Sigmoid colon (tissue), 7 donors: Measurements from ENCODE around the gene ZNF280C. TPM values are rescaled to one million over a fixed set of nuclear protein-coding genes. Genes with fewer than 3 reads are reported as not detected.
"Not testable (repeated sequence)": the region's sequence is repeated elsewhere in the genome, so short reads cannot be mapped to it uniquely, and the experiment has no call there.

ENCODE experiments used
- DNase-seq: peaks from one replicate; pipeline ENCODE4 v3.0.0-alpha.2; 2019
- H3K27ac ChIP-seq, 4 donors: fragments of 200-600 bp; sonication (generic); one replicate each; pipeline ENCODE4 v1.5.1; 2016 to 2019; ENCODE audit warnings: mild to moderate bottlenecking in 1 of 4
- H3K27me3 ChIP-seq, 3 donors: fragments of 200-600 bp; sonication (generic); one replicate each; pipeline ENCODE4 v1.5.1; 2019; ENCODE audit warnings: mild to moderate bottlenecking in 1 of 3
- H3K36me3 ChIP-seq, 4 donors: fragments of 200-600 bp; sonication (generic); one replicate each; pipeline ENCODE4 v1.5.1; 2016 to 2019
- H3K4me1 ChIP-seq, 4 donors: fragments of 200-600 bp; sonication (generic); one replicate each; pipeline ENCODE4 v1.5.1; 2017 to 2019
- H3K4me3 ChIP-seq, 4 donors: fragments of 200-600 bp; sonication (generic); one replicate each; pipeline ENCODE4 v1.5.1; 2017 to 2019; ENCODE audit warnings: mild to moderate bottlenecking in 2 of 4, moderate library complexity in 1 of 4
- H3K9me3 ChIP-seq, 4 donors: fragments of 200-600 bp in 3 of 4; sonication (generic) in 3 of 4; one replicate each; pipeline versions ENCODE4 v1.5.1 to v1.6.1; 2013 to 2019
- EP300 ChIP-seq, 4 donors: sonication (generic); formaldehyde crosslinking; IDR thresholded peaks; one replicate each; pipeline ENCODE4 v1.6.1; 2017; ENCODE audit warnings: antibody characterized with exemption in 4 of 4
- POLR2A ChIP-seq, 2 donors: fragments of 450-650 bp; IDR thresholded peaks; one replicate each; pipeline ENCODE4 v1.6.1; 2016; ENCODE audit warnings: antibody characterized with exemption in 2 of 2, mild to moderate bottlenecking in 2 of 2, moderate library complexity in 2 of 2
- POLR2AphosphoS5 ChIP-seq, 4 donors: sonication (generic); formaldehyde crosslinking; IDR thresholded peaks; one replicate each; pipeline ENCODE4 v1.6.1; 2017; ENCODE audit warnings: antibody characterized with exemption in 4 of 4
- WGBS, 2 donors: extraction: QIAGEN DNeasy Blood & Tissue Kit; methylation state at CpG; one replicate each; pipeline ENCODE4 v1.1.7; 2013; 5-methylcytosine and 5-hydroxymethylcytosine counted together
- intact Hi-C: fragments of 100-400 bp; cut with DNase I; formaldehyde crosslinking; loops from one replicate; pipeline ENCODE4 v1.15.1; 2023
- polyA plus RNA-seq, 3 donors: library from polyadenylated mRNA; stranded (reverse); fragments of 200-250 nt; gene quantifications; one replicate each; pipeline ENCODE4 v1.2.3, GENCODE V29; 2013
- total RNA-seq, 4 donors: library from RNA; depleted of rRNA; stranded (reverse); fragments of >200 nt; gene quantifications; one replicate each; pipeline ENCODE4 v1.1.0, GENCODE V29; 2016
- TF ChIP-seq, protein P1 (sequence below), 4 experiments: fragments of 450-650 bp in 3 of 4; fragments of 200-600 bp in 1 of 4; IDR thresholded peaks; one replicate each; pipeline ENCODE4 v1.5.1; 2016 to 2019; ENCODE audit warnings: antibody characterized with exemption in 4 of 4, mild to moderate bottlenecking in 3 of 4, moderate library complexity in 2 of 4
- donor health status: healthy with polysubstance abuse.
- donor health status: Bipolar disorder and iron deficiency.
- donor health status: healthy.

The ZNF280C gene
- total and polyA plus RNA-seq, 7 donors = under 0.01 to 6.4 (median 5.3) TPM

DNA sequence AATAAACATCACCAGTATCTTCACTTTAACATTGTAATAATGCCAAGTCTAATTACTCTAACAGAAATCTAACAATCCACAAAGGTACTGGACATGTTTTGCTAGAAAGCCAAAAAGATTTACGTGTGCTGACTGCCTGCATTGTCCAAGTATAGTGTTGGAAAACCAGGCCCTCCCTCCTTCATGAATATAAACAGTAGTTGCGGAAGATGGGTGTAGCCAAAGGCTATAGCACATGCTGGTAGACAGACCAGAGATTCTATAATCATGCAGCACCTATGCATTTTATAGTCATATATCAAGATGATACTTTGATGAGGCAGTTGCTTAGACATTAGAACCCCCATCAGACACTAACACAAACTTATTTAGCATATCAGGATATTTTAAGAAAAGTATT is 22.6 kb downstream of the ZNF280C start:
- 85 to 94% methylated on average over 2 of the region's 2 CpGs for WGBS, 2 donors
- no peak overlapping the region for H3K4me3 ChIP-seq
- H3K27me3 ChIP-seq = no peaks in the 10 kb centered on the region
- intact Hi-C loops = no loop called here
- TF ChIP-seq EP300 (IDR thresholded peaks at IDR 0.05) = no peak
- no peak for TF ChIP-seq POLR2AphosphoS5 (IDR thresholded peaks at IDR 0.05)
- TF ChIP-seq, protein P1, sequence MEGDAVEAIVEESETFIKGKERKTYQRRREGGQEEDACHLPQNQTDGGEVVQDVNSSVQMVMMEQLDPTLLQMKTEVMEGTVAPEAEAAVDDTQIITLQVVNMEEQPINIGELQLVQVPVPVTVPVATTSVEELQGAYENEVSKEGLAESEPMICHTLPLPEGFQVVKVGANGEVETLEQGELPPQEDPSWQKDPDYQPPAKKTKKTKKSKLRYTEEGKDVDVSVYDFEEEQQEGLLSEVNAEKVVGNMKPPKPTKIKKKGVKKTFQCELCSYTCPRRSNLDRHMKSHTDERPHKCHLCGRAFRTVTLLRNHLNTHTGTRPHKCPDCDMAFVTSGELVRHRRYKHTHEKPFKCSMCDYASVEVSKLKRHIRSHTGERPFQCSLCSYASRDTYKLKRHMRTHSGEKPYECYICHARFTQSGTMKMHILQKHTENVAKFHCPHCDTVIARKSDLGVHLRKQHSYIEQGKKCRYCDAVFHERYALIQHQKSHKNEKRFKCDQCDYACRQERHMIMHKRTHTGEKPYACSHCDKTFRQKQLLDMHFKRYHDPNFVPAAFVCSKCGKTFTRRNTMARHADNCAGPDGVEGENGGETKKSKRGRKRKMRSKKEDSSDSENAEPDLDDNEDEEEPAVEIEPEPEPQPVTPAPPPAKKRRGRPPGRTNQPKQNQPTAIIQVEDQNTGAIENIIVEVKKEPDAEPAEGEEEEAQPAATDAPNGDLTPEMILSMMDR (IDR thresholded peaks at IDR 0.05) = no peak
- no peak for TF ChIP-seq POLR2A (IDR thresholded peaks at IDR 0.05)
- H3K36me3 ChIP-seq = peaks cover 0 to 23% (median 2%) of the 10 kb centered on the region in 4 donors
- no peaks in the 10 kb centered on the region for H3K4me1 ChIP-seq
- no peak for DNase-seq
- no peaks in the 10 kb centered on the region for H3K9me3 ChIP-seq
- no peak overlapping the region for H3K27ac ChIP-seq

DNA sequence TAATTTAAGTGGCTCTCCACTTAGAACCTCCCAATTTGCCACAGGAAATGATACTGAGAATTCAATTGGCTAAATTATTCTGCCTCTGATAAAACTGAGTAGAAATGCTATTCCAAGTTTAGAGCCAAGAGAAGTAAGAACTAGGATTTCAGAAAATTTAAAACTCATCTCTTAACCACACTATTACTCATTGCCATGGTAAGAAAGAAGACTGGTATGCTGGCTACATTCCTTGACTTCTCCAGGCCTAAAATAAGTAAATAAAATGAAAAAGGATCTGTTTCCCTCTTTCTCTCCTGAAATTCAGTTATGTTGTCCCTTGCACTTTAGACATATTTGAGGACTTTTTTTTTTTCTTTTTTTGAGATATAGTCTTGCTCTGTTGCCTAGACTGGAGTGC is 23.3 kb downstream of the ZNF280C start:
- Histone ChIP-seq H3K4me1 (no peaks in the 10 kb centered on the region), H3K27me3 (no peaks in the 10 kb centered on the region), H3K9me3 (no peaks in the 10 kb centered on the region), H3K36me3 (peaks cover 0 to 27% (median 2%) of the 10 kb centered on the region in 4 donors), H3K27ac (no peak overlapping the region), H3K4me3 (no peak overlapping the region)
- no peak for DNase-seq
- TF ChIP-seq POLR2A (IDR thresholded peaks at IDR 0.05) = no peak
- TF ChIP-seq EP300 (IDR thresholded peaks at IDR 0.05) = no peak
- TF ChIP-seq, protein P1 (IDR thresholded peaks at IDR 0.05) = no peak
- TF ChIP-seq POLR2AphosphoS5 (IDR thresholded peaks at IDR 0.05) = no peak
- intact Hi-C loops = no loop called here

DNA sequence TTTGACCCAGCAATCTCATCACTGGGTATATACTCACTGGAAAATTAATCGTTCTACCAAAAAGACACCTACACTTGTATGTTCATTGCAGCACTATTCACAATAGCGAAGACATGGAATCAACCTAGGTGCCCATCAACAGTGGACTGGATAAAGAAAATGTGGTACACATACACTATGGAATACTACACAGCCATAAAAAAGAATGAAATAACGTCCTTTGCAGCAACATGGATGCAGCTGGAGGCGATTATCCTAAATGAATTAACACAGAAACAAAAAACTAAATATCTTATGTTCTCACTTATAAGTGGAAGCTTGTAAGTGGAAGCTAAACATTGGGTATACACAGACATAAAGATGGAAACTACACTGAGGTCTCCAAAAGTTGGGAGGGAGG is 37.5 kb downstream of the ZNF280C start:
- H3K4me3 ChIP-seq, intact Hi-C loops, H3K4me1 ChIP-seq, H3K27me3 ChIP-seq, H3K9me3 ChIP-seq, H3K27ac ChIP-seq, DNase-seq: not testable (repeated sequence)
- H3K36me3 ChIP-seq = peaks cover 0 to 37% (median 0%) of the 10 kb centered on the region in 4 donors
- WGBS, 2 donors = 97 to 98% methylated on average over 4 of the region's 4 CpGs

DNA sequence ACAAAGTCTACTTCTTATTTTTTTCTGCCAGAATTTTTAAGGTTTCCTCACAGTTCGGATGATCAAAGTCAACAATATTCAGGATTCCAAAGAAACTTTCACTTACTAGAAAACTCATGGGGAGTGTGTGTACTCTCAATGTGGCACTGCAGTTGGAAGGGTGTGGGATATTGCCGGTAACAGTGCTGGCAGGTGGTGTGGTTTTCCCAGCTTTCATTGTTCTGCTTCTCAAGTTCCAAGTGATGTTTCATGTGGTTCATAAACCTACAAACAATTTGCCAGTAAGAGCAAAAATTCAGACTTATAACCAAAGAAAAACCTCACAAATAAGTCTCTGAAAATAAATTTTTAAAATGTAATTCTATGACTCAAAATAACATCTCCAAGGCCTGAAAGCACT is 39.8 kb downstream of the ZNF280C start:
- H3K9me3 ChIP-seq = no peaks in the 10 kb centered on the region
- WGBS, 2 donors = 30 to 71% methylated on average over 2 of the region's 2 CpGs
- H3K36me3 ChIP-seq = peaks cover 0 to 21% (median 0%) of the 10 kb centered on the region in 4 donors
- H3K27me3 ChIP-seq = no peaks in the 10 kb centered on the region
- no peaks in the 10 kb centered on the region for H3K4me1 ChIP-seq
- H3K4me3 ChIP-seq = no peak overlapping the region
- intact Hi-C loops = no loop called here
- TF ChIP-seq EP300 (IDR thresholded peaks at IDR 0.05) (no peak), POLR2AphosphoS5 (IDR thresholded peaks at IDR 0.05) (no peak), POLR2A (IDR thresholded peaks at IDR 0.05) (no peak)
- TF ChIP-seq, protein P1 (IDR thresholded peaks at IDR 0.05) = no peak
- no peak for DNase-seq
- no peak overlapping the region for H3K27ac ChIP-seq

DNA sequence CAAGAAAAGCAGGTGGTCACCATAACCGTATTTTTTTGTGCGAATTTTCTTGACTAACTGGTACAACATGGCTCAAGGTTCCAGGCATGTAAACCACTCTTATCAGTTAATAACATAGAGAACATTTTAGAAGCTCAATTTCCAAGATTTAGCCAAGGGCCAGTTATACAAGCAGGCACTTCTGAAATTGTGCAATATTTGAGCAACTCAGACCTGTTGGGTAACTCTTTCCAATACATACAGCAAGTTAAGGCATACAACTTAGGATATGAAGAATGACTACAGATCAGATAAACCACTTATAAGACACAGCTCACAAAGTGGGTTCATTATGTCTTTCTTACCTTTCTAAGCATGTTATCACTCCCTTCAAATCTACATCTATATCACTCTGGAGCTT is 43.9 kb downstream of the ZNF280C start:
- Histone ChIP-seq H3K4me1 (no peaks in the 10 kb centered on the region), H3K36me3 (peaks cover 0 to 17% (median 0%) of the 10 kb centered on the region in 4 donors), H3K9me3 (no peaks in the 10 kb centered on the region), H3K27ac (no peak overlapping the region), H3K4me3 (no peak overlapping the region), H3K27me3 (no peaks in the 10 kb centered on the region)
- 89 to 99% methylated on average over 2 of the region's 2 CpGs for WGBS, 2 donors
- intact Hi-C loops = no loop called here
- no peak for DNase-seq
- TF ChIP-seq, protein P1 (IDR thresholded peaks at IDR 0.05) = no peak
- TF ChIP-seq POLR2AphosphoS5 (IDR thresholded peaks at IDR 0.05) (no peak), POLR2A (IDR thresholded peaks at IDR 0.05) (no peak), EP300 (IDR thresholded peaks at IDR 0.05) (no peak)
